Frontal cortex (tissue), 4 donors: ENCODE results near the gene GAL3ST3. TPM values are rescaled to one million over a fixed set of nuclear protein-coding genes. Genes with fewer than 3 reads are reported as not detected.
A peak's percentile ranks its signal among the peaks of the same experiment; 100 is the strongest.

Experiments
- DNase-seq, 2 donors: peaks; one replicate each; pipeline ENCODE4 v3.0.0; 2012; ENCODE audit warnings: low spot score in 2 of 2
- FAIRE-seq: peaks from 2 replicates; lab custom pipeline; 2012; peaks lifted over from hg19 to GRCh38; lab: Jason Lieb, UNC
- total RNA-seq: library from RNA; depleted of rRNA; stranded (reverse); fragments of >200 nt; gene quantifications from one replicate; pipeline ENCODE4 v1.2.3, GENCODE V29; 2014
- donor health status: control.
- donor health status: control.
- donor health status: control.

GAL3ST3 gene
- total RNA-seq, 1 donor from 2014 or later, result 10.6 TPM

- DNase-seq, result peak; percentile 84
- no peak for FAIRE-seq
Observed at GRCh38 chr11:66001942-66002647, 46.9 kb downstream of the GAL3ST3 start, which contains the start of the genes BANF1 and EIF1AD. Gene BANF1, plus strand, starts transcription at chr11:66002503. Its CDS starts 748 bp downstream, at chr11:66003251. Gene EIF1AD, minus strand, starts transcription at chr11:66002157. Its CDS starts 1,768 bp downstream, at chr11:66000389.

- FAIRE-seq (no peak), DNase-seq (no peak)
Observed at GRCh38 chr11:65997286-65997685, 51.7 kb downstream of the GAL3ST3 start.

GRCh38 chr11:65992056-65992455, 56.9 kb downstream of the GAL3ST3 start:
- DNase-seq, result no peak
- FAIRE-seq, result no peak

Other genes with a start within 250 kb of the GAL3ST3 start
- gene SNX32, start 215.2 kb downstream of the GAL3ST3 start, total RNA-seq, result 6.1 TPM
- gene CFL1, start 191.0 kb downstream of the GAL3ST3 start, total RNA-seq, result 613 TPM
- 42.8 TPM for gene MUS81, start 188.7 kb downstream of the GAL3ST3 start, total RNA-seq
- gene EFEMP2, start 176.4 kb downstream of the GAL3ST3 start, total RNA-seq, result 13.0 TPM
- not detected for gene CTSW, start 169.3 kb downstream of the GAL3ST3 start, total RNA-seq
- 154 TPM for gene FIBP, start 160.7 kb downstream of the GAL3ST3 start, total RNA-seq
- gene CCDC85B, start 158.5 kb downstream of the GAL3ST3 start, total RNA-seq, result 12.2 TPM
- gene FOSL1, start 148.8 kb downstream of the GAL3ST3 start, total RNA-seq, result not detected
- gene C11orf68, start 130.1 kb downstream of the GAL3ST3 start, total RNA-seq, result 11.8 TPM
- 113 TPM for gene DRAP1, start 129.7 kb downstream of the GAL3ST3 start, total RNA-seq
- not detected for gene TSGA10IP, start 103.7 kb downstream of the GAL3ST3 start, total RNA-seq
- gene SART1, start 87.4 kb downstream of the GAL3ST3 start, total RNA-seq, result 44.8 TPM
- gene EIF1AD, start 47.0 kb downstream of the GAL3ST3 start, total RNA-seq, result 22.0 TPM
- 25.3 TPM for gene BANF1, start 46.7 kb downstream of the GAL3ST3 start, total RNA-seq
- not detected for gene CST6, start 37.2 kb downstream of the GAL3ST3 start, total RNA-seq
- gene CATSPER1, start 22.7 kb downstream of the GAL3ST3 start, total RNA-seq, result not detected
- 90.9 TPM for gene SF3B2, start 3.2 kb upstream of the GAL3ST3 start, total RNA-seq
- gene PACS1, start 21.1 kb upstream of the GAL3ST3 start, total RNA-seq, result 29.3 TPM
- 21.6 TPM for gene KLC2, start 208.5 kb upstream of the GAL3ST3 start, total RNA-seq
- 22.8 TPM for gene RAB1B, start 219.5 kb upstream of the GAL3ST3 start, total RNA-seq
- 41.6 TPM for gene CNIH2, start 229.0 kb upstream of the GAL3ST3 start, total RNA-seq
- 28.9 TPM for gene YIF1A, start 240.0 kb upstream of the GAL3ST3 start, total RNA-seq
- 9.0 TPM for gene TMEM151A, start 242.7 kb upstream of the GAL3ST3 start, total RNA-seq